ENCODE measurements around the gene FUNDC1.

DNA sequence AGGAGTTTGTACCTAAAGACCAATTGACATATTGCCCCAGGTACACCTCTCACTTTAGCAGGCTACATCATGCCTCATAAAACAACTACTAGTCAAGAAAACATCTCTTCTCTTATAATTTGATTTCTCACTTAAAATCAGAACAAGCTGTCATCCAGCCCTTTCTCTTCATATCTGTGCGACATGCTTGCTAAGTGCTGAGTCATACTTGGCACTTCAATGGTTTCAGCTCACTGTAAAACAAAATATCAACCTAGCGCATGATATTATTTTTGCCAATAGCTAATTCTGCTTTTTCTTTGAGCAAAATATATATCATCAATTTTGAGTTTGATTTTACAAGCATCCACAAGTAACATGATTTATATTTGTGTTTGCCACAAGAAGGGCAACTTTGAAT lies 27.9 kb upstream of the FUNDC1 start:
- TF ChIP-seq EZH2 (IDR thresholded peaks at IDR 0.05; ENCODE audit: insufficient read depth, poor library complexity, severe bottlenecking) (no peak), EZH2phosphoT487 (IDR thresholded peaks at IDR 0.05; ENCODE audit: insufficient read depth, low read depth) (no peak)
